RKO (cell line): ENCODE results near the gene CAPN15.
"Not testable (repeated sequence)": the region's sequence is repeated elsewhere in the genome, so short reads cannot be mapped to it uniquely, and the experiment has no call there.

ENCODE experiments used
- DNase-seq: peaks from one replicate; pipeline ENCODE4 v3.0.0-alpha.2; 2016; ENCODE audit warnings: low spot score

CAPN15 gene

DNA sequence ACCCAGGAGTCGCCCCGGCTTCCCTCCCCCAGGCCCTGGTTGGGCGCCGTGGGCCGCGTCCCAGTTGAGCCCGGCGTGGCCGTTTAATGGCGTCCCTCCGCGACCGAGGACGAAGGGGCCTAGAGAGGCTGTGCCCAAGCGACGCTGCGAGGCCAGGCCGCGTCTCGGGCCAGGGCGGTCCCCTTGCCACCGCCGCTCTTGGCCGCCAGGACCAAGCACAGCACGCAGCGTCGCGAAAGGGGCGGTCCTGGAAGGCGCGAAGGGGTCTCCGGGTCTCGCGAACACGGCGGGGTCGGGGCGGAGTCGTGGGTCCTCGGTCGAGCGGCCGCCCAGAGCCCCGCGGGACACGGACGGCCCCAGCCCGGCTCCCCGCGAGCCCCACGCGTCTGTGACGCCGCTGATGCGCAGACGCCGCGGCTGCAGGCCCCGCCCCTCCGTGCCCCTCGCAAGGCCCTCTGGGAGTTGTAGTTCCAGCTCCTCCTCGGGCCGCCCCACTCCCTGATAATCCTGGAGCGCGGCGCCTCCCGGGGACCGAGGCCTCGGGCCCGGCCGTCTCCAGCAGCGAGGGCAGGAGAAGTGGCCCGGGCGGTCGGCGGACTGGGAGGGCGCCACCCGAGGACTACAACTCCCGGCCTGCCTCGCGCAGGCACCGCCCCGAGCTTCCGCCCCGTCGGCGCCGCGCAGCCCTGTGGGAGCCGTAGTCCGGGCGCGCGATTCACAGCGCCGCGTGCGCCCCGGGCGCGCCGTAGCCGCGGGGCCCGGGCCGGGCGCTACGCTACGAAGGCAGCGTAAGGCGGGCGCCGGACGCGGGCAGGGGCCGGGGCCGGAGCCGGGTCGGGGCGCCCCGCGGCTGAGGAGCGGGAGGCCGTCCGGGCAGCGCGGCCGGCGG lies at the start of gene CAPN15:
TSS of gene CAPN15 (plus strand) at position 698 of the 889 bp plus-strand sequence. CDS start 19,127 bp downstream, outside the sequence.
- DNase-seq = peak; percentile 84

DNA sequence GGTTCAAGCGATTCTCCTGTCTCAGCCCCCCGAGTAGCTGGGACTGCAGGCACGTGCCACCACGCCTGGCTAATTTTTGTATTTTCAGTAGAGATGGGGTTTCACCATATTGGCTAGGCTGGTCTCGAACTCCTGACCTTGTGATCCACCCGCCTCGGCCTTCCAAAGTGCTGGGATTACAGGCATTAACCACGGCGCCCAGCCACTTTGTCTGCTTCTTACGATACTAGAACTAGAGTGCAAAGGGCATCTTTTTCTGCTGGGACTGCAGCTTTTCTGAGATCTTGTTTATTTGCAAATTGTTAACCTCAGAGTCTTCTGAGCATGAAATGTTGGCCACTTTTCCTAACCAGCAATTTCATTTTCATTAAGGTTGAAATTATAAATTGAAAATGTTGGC lies 49.2 kb upstream of the CAPN15 start:
- DNase-seq = not testable (repeated sequence)

DNA sequence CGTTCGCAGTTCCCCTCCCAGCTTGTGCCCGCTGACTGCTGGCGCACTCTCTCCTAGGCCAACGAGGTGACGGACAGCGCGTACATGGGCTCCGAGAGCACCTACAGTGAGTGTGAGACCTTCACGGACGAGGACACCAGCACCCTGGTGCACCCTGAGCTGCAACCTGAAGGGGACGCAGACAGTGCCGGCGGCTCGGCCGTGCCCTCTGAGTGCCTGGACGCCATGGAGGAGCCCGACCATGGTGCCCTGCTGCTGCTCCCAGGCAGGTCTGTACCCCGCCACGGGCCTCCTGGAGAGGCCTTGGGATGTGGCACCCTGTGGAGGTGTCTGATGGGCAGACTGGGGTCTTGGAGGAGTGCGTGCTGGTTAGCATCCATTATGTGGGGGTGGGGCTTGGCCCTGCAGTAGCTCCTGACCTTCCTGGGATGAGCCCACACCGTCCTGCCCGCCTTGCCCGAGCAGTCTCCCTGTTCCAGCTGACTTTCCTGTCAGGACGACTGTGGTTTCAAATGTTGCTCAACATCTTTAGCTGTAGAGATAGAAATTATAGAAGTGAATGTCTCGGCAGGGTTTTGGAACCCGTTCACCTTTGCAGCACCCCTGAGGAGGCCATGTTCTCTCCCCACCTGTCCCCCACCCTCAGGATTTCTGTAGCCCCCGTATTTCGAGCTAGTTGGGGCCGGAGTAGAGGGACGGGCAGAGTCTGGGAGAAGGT lies 44.9 kb upstream of the CAPN15 start:
- no peak for DNase-seq

DNA sequence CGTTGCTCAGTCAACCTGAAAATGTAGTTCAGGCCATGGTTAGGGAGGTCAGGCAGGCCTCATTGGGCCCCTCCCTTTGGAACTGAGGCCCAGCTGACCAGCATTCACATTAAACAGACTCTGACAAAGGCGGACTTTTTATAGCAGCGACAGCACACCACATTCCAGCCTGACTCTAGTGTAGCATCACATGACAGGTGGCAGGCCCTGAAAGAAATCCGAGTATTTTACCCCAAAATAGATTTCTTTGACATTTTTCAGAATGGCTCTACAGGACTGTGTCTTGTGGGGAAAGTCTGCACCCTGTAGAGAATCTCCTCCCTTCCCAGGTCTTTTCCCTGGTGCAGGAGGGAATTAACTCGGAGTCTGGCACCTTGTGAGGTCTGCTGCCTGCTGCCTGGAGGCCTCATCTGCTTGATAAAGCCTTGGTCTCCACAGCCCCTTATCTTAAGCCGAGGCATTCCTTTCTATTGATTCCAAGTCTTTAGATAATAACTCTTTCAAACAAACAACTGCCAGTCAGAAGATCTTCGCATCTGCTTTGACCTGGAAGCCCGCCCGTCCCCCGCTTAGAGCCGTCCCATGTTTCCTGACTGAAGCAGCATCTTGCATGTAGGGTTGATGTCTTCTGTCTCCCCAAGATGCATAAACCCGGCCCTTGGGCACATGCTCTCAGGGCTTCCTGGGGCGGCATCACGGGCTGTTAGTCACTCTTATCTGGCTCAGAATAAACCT lies 44.0 kb upstream of the CAPN15 start:
- DNase-seq = no peak

DNA sequence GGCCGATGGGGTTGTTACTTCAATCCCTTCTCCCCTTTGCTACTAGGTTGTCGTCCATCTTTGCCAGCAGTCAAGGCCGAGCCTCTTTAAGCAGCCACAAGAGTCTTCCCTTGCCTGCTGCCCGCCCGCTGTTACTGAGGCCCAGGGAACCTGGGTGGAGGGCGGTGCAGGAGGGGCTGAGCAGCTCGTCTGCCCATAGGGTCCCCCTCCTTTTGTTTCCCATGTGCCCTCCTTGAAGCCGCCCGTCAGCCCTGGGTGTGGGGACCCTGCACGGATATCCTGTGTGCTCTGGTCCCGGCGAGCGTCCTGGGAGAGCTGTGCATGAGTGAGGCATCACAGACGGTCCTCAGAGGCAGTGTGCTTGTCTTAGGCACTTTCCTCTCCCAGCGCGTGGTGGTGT lies 37.9 kb upstream of the CAPN15 start:
- DNase-seq = no peak

DNA sequence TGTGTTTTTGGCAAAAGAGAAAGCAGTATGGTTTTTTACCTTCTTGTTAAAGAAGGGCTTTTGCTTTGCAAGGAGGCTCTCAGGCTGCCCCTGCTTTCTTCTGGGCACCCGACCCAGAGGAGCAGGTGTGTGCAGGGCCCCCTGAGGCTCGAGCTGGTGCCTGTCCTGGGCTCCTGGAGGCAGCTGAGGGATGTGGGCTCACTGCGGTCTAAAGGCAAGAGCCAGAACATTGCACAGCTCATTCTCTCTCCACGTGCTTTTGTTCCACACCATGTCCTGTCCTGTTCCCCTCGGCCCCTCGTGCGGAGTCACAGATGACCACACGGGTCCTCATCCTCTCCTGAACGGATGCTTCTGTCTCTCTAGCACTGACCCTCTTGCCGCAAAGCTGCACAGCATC lies 36.7 kb upstream of the CAPN15 start:
- DNase-seq = no peak

DNA sequence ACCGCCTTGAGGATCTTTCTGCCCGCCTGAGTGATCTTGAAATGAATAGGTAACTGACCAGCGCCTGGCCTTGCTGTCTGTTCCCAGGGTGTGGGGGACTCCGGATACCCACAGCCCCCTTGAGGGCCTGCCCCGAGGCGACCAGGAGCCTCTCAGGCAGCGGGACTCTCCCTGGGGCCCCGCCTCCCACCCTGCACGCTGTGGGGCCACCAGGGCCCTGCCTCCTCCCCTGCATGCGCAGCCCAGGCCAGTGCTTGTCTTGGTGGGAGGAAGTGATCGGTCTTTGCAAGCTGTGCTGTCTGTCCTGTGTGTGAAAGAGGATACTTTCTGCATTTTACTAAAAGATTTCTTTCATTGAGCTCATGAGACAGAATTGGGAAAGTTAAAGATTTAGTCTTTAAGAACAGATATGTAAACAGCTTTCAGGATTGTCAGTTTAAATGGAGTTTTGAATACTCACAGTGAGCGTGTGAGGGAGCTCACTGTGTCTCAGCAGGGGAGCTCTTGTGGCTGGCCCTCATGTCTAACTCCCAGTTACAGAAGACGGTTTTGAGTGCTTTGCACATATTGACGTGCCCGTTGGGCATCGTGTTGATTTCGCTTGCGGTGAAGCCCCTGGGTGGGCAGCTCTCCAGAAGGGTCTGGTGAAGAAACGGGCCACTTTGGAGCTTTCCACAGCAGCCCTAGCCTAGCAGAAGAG lies 36.1 kb upstream of the CAPN15 start:
- no peak for DNase-seq

DNA sequence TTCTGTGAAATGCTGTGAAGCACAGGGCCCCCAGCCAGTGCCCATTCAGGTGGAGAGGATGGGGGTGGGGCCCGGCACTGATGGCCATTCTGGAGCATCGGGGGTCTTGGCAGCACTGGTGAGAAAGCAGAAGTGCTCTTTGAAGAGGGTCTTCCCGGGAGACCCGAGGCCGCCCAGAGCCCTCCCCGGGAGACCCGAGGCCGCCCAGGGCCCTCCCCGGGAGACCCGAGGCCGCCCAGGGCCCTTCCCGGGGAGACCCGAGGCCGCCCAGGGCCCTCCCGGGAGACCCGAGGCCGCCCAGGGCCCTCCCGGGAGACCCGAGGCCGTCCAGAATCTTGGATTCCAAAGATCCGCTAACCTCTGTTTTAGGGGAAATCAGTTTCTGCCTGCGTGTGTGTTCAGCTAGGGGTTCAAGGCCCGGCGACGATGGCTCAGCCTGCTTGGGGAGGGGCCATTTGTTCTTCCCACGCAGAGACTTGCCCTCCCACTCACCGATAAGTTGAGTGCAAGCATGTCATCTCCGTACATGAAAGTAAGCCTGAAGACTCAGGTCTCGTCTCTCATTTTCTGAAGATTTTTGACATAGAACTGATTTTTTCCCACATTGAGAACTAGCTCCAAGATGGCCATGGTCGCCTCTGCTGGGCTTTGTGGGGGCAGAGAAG lies 35.2 kb upstream of the CAPN15 start:
- DNase-seq = no peak

DNA sequence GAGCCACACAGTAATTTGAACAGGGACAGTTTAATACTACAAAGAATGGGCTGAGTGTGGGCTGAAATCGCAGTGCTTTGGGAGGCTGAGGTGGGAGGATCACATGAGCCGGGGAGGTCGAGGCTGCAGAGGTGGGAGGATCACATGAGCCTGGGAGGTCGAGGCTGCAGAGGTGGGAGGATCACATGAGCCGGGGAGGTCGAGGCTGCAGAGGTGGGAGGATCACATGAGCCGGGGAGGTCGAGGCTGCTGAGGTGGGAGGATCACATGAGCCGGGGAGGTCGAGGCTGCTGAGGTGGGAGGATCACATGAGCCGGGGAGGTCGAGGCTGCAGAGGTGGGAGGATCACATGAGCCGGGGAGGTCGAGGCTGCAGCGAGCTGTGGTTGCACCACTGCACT lies 32.8 kb upstream of the CAPN15 start:
- DNase-seq = not testable (repeated sequence)

DNA sequence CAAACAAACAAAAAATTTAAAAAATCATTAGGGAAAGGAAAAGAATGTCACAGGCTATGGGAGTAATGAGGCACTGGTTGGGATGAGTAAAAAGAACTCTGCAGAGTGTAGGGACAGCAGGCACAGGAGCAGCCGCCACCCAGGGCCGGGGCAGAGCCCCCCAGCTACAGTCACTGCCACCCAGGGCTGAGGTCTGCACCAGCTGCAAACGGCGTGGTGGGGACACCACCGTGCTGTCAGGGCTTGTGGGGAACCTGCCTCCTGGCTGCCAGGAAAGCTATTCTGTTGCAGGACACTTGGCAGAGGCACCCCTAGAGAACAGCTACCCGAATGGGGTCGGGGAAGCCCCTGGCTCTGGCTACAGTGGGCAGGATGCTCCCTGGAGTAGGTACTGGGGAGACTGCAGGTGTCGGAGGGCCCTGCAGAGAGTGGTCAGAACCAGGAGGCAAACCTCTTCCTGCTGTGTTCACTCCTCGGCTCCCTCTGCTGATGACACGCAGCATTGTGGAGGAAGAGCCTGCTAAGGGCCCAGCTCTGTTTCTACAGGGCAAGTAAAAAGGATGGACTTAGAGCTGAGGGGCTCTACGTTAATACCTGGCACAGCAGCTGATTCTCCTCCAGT lies 32.3 kb upstream of the CAPN15 start:
- DNase-seq = peak; percentile 39

DNA sequence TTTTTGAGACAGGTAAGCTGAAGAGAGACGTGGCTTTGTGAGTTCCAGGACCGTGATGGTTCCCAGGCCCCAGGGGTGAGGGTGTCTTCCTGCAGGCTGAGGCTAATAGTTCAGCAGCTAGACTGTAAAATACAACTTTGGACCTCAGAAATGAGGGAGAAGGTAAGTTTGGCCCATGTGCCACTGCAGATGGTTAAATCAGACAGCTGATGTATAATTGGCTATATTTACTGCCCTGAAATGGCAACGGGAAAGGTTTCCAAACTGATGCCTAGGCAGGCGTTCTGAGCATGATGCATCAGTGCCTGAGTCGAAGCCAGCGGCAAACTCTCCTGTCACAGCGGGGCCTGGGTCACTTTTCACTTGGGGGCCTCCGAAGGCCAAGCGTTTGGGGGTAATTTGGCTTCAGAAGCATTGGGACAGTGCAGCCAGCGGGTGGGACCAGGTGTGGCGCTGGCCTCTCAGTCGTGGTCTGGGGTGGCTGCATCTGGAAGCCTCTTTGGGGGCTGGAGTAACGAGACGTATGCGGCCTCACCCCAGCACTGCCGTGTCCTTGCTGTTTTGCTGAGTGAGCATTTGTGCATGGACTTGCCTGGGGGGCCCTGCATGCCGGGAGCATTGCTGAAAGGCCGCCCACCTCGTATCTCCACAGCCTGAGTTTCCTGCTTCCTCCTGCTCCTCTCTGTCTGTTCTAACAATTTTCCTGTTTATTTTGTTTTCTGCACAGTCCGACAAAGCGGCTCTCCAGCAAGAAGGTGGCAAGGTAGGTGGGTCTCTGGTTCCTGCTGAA lies 31.2 kb upstream of the CAPN15 start:
- DNase-seq = no peak

DNA sequence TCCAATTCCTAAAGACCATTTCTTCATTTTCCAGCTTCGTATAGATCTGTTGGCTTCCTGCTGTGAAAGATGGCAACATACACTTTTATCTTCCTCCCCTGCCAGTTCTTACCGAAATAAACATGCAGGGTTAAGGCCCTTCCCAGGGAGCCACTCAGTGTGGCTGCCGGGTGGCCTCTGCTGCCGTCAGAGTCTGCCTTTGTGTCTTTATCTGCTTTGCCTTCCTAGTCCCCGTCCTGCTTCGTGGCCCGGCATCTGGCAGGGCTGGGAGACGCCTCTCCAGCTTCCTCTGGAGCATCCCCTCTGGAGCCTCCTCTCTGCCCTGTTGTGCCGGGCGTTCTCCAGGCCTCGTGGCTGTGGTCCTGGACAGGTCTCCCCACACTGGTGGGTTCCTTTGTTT lies 30.3 kb upstream of the CAPN15 start:
- DNase-seq = no peak

DNA sequence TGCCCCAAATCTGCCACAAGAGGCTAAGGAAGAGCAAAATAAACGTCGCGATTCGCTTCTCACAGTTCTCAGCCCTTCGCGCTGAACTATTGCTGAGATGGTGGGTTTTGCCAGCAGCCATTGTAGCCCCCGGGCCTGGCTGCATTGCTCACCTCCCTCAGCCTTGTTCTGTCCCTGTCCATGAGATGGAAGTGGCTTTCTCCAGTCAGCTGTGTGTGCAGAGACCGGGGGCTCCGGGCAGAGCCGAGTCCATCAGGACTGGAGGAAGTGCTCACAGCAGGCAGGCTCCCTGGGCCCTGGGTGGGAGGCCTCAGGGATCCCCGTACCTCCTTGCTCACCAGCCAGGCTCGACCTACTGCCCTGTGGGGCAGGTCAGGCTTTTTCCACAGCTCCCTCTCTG lies 27.6 kb upstream of the CAPN15 start:
- no peak for DNase-seq

DNA sequence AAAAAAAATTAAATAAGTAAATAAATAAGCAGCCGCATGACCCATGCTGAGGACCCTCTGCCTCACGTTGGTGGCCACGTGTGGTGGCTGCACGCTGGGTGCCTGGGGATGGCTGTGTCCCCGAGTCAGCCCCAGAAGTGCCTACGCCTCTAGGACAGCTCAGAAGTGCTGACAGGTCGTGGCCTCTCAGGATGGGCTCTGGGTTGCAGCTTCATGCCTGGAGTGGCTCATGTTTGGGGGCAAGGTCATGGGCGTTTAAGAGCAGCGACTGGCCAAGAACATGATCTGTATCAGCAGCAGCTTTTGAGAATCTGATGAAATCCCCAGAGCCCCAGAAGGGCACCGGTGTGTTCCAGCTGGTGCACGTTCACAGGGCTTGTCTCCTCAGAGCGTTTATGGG lies 26.8 kb upstream of the CAPN15 start:
- DNase-seq = no peak

DNA sequence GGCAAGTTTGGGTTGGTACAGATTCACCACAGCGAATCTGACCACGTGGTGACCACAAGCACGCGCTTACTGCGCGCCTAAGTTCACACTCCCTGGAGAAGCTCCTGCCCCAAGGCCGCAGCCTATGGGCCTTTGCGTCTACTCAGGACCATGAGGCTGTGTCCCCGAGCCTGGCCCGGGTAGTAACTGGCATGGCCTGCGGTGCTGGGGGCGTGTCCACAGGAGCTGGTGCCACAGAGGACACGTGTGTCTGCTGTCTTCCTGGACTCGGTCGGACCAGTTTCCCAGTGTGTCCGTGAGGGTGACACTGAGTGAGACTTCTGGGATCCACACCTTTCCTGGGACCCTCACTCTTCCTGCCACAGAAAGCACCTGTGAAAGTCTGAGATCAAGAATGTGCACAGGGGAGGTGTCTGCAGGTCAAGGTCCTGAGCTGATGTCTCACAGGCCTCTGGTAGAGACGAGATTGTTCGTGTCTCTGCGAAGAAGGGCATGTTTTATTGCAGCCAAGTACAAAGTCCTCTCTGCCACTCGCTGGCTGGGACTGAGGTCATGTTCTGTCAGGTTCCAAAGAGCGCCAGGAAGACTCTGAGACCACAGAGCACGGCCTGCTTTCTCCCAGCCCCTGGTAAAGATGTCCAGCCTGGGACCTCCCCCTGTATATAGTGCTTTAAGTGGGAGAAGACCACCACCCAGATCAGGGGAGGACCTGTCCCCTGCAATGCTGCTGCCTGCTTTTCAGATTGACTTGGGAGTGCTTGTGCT lies 25.2 kb upstream of the CAPN15 start:
- no peak for DNase-seq

DNA sequence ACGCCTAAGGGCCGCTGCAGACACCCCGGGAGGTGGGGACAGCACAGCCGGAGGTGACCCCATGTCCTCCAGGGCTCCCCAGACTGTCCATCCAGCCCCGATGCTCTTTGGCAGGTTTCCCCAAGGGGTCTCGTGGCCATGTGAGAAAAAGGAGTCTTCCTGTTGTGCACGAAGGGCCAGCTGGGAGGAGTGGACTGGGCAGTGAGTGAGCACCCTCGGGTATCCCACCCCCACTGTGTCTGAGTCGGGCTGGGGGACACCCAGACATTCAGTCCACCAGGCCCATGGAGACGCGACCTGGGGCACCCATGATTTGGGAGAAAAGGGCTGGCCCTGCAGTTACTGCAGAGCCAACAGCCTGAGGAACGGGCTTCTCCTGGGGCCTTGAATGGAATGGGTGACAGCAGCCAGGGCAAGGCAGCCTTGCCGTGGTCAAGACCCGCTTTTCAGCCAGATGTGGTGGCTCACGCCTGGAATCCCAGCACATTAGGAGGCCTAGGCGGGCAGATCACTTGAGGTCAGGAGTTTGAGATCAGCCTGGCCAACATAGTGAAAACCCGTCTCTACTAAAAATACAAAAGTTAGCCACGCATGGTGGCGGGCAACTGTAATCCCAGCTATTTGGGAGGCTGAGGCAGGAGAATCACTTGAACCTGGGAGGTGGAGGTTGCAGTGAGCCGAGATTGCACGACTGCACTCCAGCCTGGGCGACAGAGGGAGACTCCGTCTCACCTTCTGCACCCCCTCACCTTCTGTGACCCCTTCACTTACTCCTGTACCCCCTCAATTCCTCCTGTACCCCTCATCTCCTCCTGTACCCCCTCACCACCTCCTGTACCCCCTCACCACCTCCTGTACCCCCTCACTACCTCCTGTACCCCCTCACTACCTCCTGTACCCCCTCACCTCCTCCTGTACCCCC lies 24.1 kb upstream of the CAPN15 start:
- DNase-seq = no peak

DNA sequence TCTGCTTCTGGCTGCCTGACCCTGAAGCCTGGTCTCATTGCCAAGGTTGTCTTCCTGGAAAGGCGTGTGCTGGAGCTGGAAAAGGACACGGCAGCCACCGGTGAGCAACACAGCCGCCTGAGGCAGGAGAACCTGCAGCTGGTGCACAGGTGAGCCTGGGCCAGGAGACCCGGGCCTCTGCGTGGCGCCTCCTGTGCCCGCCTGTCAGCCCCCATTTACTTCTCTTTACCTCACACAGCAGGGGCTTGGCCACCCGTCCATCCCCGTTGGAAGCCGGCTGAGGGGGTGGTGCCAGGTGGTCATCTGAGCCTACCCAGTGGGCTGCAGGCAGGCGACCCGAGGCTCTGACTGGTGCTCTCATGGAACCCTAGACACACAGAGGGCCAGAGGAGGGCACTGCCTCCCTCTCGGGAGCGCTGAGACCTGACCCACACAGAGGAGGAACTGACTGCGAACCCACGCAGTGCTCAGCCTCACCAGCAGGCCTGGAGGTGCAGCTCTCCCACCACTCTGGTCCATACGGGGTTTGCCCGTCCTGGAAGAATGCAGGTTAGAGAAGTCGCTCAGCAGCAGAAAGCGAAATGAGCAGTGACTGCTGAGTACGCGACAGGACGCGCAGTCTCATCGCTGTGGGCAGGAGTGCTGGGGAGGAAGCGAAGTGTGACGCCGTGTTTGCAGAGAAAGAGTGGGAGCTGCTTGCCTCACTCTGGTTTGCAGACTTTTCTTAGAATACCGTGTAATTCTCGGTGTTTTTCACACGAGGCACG lies 21.9 kb upstream of the CAPN15 start:
- DNase-seq = no peak

DNA sequence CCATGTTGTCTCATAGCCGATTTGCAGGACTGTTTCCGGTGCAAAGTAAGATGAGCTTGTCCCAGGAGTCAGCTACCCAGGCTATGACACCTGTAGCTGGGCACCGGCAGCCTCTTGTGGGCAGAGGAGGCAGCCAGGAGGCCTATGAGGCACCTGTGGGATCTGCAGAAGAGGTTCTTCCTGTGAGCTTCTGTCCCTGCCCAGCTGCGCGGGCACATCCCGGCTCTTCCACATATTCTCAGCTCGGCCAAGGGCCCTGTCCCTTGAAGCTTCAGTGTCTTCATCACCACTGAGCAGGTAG lies 21.3 kb upstream of the CAPN15 start:
- DNase-seq = no peak
